Measurements from ENCODE around the gene SAMD11.

- TF ChIP-seq CTCF (IDR thresholded peaks at IDR 0.05), result no peak
- TF ChIP-seq POLR2A (IDR thresholded peaks at IDR 0.05), result no peak
Measured at GRCh38 chr1:913491-914130, 10.1 kb upstream of the SAMD11 start.
